ENCODE measurements around the gene GTF2H4.

The GTF2H4 gene

DNA sequence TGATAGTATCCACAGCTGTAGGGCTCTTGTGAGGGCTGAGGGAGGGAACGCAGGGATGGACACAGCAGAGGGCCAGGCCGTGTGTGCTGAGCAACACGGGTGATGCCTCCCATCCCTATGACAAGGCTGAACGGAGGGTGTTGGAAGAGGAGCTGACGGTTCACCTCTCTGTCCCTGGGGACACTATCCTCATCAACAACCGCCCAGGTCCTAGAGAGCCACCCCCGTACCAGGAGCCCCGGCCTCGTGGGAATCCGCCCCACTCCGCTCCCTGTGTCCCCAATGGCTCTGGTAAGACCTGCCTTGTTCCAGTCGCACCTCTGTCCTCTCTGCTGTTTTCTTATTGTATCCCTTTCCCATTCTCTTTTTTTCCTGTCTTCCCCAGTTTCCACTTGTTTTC lies 13.6 kb upstream of the GTF2H4 start:
- no peak overlapping the region for H2AFZ ChIP-seq (ENCODE audit: low read depth, low read length)
- no peaks in the 10 kb centered on the region for H3K79me2 ChIP-seq (ENCODE audit: low read length)
- H3K4me1 ChIP-seq (ENCODE audit: low read length): no peaks in the 10 kb centered on the region
- no peak overlapping the region for H3K4me2 ChIP-seq (ENCODE audit: low read length)
- TF ChIP-seq, protein P1, sequence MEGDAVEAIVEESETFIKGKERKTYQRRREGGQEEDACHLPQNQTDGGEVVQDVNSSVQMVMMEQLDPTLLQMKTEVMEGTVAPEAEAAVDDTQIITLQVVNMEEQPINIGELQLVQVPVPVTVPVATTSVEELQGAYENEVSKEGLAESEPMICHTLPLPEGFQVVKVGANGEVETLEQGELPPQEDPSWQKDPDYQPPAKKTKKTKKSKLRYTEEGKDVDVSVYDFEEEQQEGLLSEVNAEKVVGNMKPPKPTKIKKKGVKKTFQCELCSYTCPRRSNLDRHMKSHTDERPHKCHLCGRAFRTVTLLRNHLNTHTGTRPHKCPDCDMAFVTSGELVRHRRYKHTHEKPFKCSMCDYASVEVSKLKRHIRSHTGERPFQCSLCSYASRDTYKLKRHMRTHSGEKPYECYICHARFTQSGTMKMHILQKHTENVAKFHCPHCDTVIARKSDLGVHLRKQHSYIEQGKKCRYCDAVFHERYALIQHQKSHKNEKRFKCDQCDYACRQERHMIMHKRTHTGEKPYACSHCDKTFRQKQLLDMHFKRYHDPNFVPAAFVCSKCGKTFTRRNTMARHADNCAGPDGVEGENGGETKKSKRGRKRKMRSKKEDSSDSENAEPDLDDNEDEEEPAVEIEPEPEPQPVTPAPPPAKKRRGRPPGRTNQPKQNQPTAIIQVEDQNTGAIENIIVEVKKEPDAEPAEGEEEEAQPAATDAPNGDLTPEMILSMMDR (IDR thresholded peaks at IDR 0.05; ENCODE audit: low read depth, low read length): no peak
- no peak for TF ChIP-seq EZH2phosphoT487 (IDR thresholded peaks at IDR 0.05; ENCODE audit: low read depth)
- H3K27ac ChIP-seq (ENCODE audit: low read length): no peak overlapping the region
- no peaks in the 10 kb centered on the region for H3K9me3 ChIP-seq (ENCODE audit: insufficient read depth, low read length)
- no peak overlapping the region for H3K4me3 ChIP-seq (ENCODE audit: low read length)
- no peaks in the 10 kb centered on the region for H3K27me3 ChIP-seq (ENCODE audit: low read depth, low read length)
- no peaks in the 10 kb centered on the region for H4K20me1 ChIP-seq (ENCODE audit: insufficient read depth, low read length)
- no peak overlapping the region for H3K9ac ChIP-seq (ENCODE audit: low read length)
- H3K36me3 ChIP-seq (replicated peaks; ENCODE audit: low read depth, low read length): no peaks in the 10 kb centered on the region

GRCh38 chr6:30894935-30895334 lies 13.1 kb upstream of the GTF2H4 start:
- H3K27ac ChIP-seq (ENCODE audit: low read length): no peak overlapping the region
- H3K4me3 ChIP-seq (ENCODE audit: low read length): no peak overlapping the region
- H2AFZ ChIP-seq (ENCODE audit: low read depth, low read length): no peak overlapping the region
- no peak overlapping the region for H3K9ac ChIP-seq (ENCODE audit: low read length)
- H3K36me3 ChIP-seq (replicated peaks; ENCODE audit: low read depth, low read length): no peaks in the 10 kb centered on the region
- no peaks in the 10 kb centered on the region for H3K27me3 ChIP-seq (ENCODE audit: low read depth, low read length)
- H3K79me2 ChIP-seq (ENCODE audit: low read length): no peaks in the 10 kb centered on the region
- H3K4me2 ChIP-seq (ENCODE audit: low read length): no peak overlapping the region
- H4K20me1 ChIP-seq (ENCODE audit: insufficient read depth, low read length): no peaks in the 10 kb centered on the region
- TF ChIP-seq, protein P1 (IDR thresholded peaks at IDR 0.05; ENCODE audit: low read depth, low read length): no peak
- TF ChIP-seq EZH2phosphoT487 (IDR thresholded peaks at IDR 0.05; ENCODE audit: low read depth): no peak
- H3K4me1 ChIP-seq (ENCODE audit: low read length): no peaks in the 10 kb centered on the region
- no peaks in the 10 kb centered on the region for H3K9me3 ChIP-seq (ENCODE audit: insufficient read depth, low read length)

DNA sequence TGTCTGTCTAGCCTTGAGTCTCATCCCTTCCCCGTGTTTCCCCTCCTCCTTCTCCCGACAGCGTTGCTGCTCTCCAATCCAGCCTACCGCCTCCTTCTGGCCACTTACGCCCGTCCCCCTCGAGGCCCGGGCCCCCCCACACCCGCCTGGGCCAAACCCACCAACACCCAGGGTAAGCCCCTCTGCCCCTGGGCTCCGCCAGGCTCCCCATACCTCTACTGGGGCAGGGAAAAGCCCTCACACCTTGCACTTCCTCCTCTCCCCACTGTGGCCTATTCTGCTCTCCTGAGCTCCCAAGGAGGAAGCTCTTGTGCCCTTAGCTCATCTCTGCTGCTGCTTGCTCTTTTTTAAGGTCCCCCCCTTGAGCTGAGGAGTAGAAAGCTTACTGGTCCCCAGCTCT lies 12.7 kb upstream of the GTF2H4 start:
- Histone ChIP-seq H3K27ac (ENCODE audit: low read length) (no peak overlapping the region), H3K4me2 (ENCODE audit: low read length) (no peak overlapping the region), H3K4me3 (ENCODE audit: low read length) (no peak overlapping the region), H3K79me2 (ENCODE audit: low read length) (no peaks in the 10 kb centered on the region), H3K9ac (ENCODE audit: low read length) (no peak overlapping the region), H4K20me1 (ENCODE audit: insufficient read depth, low read length) (no peaks in the 10 kb centered on the region), H3K27me3 (ENCODE audit: low read depth, low read length) (no peaks in the 10 kb centered on the region), H3K4me1 (ENCODE audit: low read length) (no peaks in the 10 kb centered on the region), H3K9me3 (ENCODE audit: insufficient read depth, low read length) (no peaks in the 10 kb centered on the region), H2AFZ (ENCODE audit: low read depth, low read length) (no peak overlapping the region), H3K36me3 (replicated peaks; ENCODE audit: low read depth, low read length) (no peaks in the 10 kb centered on the region)
- TF ChIP-seq, protein P1 (IDR thresholded peaks at IDR 0.05; ENCODE audit: low read depth, low read length): no peak
- TF ChIP-seq EZH2phosphoT487 (IDR thresholded peaks at IDR 0.05; ENCODE audit: low read depth): no peak

GRCh38 chr6:30896541-30896940 lies 11.5 kb upstream of the GTF2H4 start:
- TF ChIP-seq EZH2phosphoT487 (IDR thresholded peaks at IDR 0.05; ENCODE audit: low read depth): no peak
- TF ChIP-seq, protein P1 (IDR thresholded peaks at IDR 0.05; ENCODE audit: low read depth, low read length): no peak
- Histone ChIP-seq H3K9ac (ENCODE audit: low read length) (no peak overlapping the region), H3K4me2 (ENCODE audit: low read length) (no peak overlapping the region), H3K36me3 (replicated peaks; ENCODE audit: low read depth, low read length) (no peaks in the 10 kb centered on the region), H3K27me3 (ENCODE audit: low read depth, low read length) (no peaks in the 10 kb centered on the region), H3K4me1 (ENCODE audit: low read length) (peaks cover 6% of the 10 kb centered on the region), H3K4me3 (ENCODE audit: low read length) (no peak overlapping the region), H3K27ac (ENCODE audit: low read length) (no peak overlapping the region), H2AFZ (ENCODE audit: low read depth, low read length) (no peak overlapping the region), H3K9me3 (ENCODE audit: insufficient read depth, low read length) (no peaks in the 10 kb centered on the region), H3K79me2 (ENCODE audit: low read length) (no peaks in the 10 kb centered on the region), H4K20me1 (ENCODE audit: insufficient read depth, low read length) (no peaks in the 10 kb centered on the region)

All from OCI-LY3 (cell line).